ENCODE measurements around the gene C1orf21. TPM values are rescaled to one million over a fixed set of nuclear protein-coding genes. Genes with fewer than 3 reads are reported as not detected.

C1orf21 gene
- polyA plus RNA-seq, 1 of the 3 experiments (the other 2 are of a cell fraction), result 4.8 TPM

DNA sequence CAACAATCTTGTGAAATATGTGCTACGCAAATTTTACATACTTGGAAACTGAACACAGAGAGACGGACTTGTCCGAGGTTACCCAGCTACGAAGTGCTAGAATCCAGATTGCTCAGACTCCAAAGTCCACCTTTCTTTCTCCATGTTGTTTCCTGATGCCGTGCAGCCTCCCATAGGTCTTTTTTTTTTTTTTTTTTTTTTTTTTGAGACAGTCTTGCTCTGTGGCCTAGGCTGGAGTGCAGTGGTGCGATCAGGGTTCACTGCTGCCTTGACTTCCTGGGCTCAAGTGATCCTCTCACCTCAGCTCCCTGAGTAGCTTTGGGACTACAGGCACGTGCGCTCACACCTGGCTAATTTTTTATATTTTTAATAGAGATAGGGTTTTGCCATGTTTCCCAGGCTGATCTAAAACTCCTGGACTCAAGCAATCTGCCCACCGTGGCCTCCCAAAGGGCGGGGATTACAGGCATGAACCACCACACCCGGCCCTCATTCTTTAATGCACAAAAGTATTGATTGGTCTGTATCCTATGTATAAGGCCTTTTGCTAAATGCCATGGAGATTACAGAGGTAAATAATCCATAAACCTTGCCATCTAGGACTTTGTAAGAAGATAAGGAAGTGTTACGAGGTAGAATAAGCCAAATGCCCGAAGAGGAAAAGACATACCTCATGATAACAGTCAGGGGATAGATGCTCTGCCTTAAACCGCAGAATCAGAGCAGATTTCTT, 92.8 kb downstream of the C1orf21 start:
- H3K36me3 ChIP-seq (replicated peaks in 1 of 2; ENCODE audit: control insufficient read depth in 1 of 2, insufficient read depth in 2 of 2, low read length in 1 of 2), result peaks cover 0 to 14% of the 10 kb centered on the region in 2 experiments
- 91% methylated on average over 14 of the region's 14 CpGs for WGBS (ENCODE audit: low lambda C conversion rate)
- no peaks in the 10 kb centered on the region for H3K9me2 ChIP-seq
- H3K27me3 ChIP-seq (ENCODE audit: insufficient read depth), result no peaks in the 10 kb centered on the region
- no peaks in the 10 kb centered on the region; the same call in 1 of the 2 replicates for H3K79me2 ChIP-seq (ENCODE audit: insufficient read depth)
- no peak overlapping the region for H3K4me2 ChIP-seq
- DNase-seq, result no peak
- CTCF ChIA-PET, result interaction anchor here (0.8 to 1.2 kb wide), 2 partner anchors 10 to 11 kb away, joined by 3 to 4 read pairs; no protein-coding TSS in a partner anchor
- H3K9ac ChIP-seq, result no peak overlapping the region
- no peaks in the 10 kb centered on the region for H3K9me3 ChIP-seq
- H3F3A ChIP-seq (replicated peaks; ENCODE audit: insufficient read depth), result no peaks in the 10 kb centered on the region
- H2AFZ ChIP-seq (ENCODE audit: low read depth), result no peak overlapping the region
- H4K20me1 ChIP-seq (ENCODE audit: insufficient read depth), result no peaks in the 10 kb centered on the region
- no peak overlapping the region for H3K27ac ChIP-seq (ENCODE audit: low read depth in 2 of 2, low read length in 1 of 2)
- H3K4me1 ChIP-seq (ENCODE audit: control insufficient read depth in 1 of 2, insufficient read depth in 2 of 2, low read depth in 1 of 2, low read length in 1 of 2), result peaks cover 12 to 28% of the 10 kb centered on the region in 2 experiments; a peak in 3 of 4 replicates
- H3K4me3 ChIP-seq (ENCODE audit: low read depth in 2 of 2, low read length in 1 of 2), result no peak overlapping the region
- POLR2A ChIA-PET, result no interaction called here
- no peak for TF ChIP-seq JUND (IDR thresholded peaks at IDR 0.05)
- TF ChIP-seq EP300 (IDR thresholded peaks at IDR 0.05; ENCODE audit: borderline replicate concordance in 1 of 2, low read depth in 1 of 2, low read length in 1 of 2), result no peak
- TF ChIP-seq, protein P1, sequence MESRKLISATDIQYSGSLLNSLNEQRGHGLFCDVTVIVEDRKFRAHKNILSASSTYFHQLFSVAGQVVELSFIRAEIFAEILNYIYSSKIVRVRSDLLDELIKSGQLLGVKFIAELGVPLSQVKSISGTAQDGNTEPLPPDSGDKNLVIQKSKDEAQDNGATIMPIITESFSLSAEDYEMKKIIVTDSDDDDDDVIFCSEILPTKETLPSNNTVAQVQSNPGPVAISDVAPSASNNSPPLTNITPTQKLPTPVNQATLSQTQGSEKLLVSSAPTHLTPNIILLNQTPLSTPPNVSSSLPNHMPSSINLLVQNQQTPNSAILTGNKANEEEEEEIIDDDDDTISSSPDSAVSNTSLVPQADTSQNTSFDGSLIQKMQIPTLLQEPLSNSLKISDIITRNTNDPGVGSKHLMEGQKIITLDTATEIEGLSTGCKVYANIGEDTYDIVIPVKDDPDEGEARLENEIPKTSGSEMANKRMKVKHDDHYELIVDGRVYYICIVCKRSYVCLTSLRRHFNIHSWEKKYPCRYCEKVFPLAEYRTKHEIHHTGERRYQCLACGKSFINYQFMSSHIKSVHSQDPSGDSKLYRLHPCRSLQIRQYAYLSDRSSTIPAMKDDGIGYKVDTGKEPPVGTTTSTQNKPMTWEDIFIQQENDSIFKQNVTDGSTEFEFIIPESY (IDR thresholded peaks at IDR 0.05; ENCODE audit: borderline replicate concordance, low read depth), result no peak
- TF ChIP-seq GABPA (IDR thresholded peaks at IDR 0.05; ENCODE audit: low read depth), result no peak
- TF ChIP-seq RCOR1 (IDR thresholded peaks at IDR 0.05; ENCODE audit: low read length), result no peak
- TF ChIP-seq IRF3 (IDR thresholded peaks at IDR 0.05; ENCODE audit: low read depth, low read length), result no peak
- TF ChIP-seq, protein P2, sequence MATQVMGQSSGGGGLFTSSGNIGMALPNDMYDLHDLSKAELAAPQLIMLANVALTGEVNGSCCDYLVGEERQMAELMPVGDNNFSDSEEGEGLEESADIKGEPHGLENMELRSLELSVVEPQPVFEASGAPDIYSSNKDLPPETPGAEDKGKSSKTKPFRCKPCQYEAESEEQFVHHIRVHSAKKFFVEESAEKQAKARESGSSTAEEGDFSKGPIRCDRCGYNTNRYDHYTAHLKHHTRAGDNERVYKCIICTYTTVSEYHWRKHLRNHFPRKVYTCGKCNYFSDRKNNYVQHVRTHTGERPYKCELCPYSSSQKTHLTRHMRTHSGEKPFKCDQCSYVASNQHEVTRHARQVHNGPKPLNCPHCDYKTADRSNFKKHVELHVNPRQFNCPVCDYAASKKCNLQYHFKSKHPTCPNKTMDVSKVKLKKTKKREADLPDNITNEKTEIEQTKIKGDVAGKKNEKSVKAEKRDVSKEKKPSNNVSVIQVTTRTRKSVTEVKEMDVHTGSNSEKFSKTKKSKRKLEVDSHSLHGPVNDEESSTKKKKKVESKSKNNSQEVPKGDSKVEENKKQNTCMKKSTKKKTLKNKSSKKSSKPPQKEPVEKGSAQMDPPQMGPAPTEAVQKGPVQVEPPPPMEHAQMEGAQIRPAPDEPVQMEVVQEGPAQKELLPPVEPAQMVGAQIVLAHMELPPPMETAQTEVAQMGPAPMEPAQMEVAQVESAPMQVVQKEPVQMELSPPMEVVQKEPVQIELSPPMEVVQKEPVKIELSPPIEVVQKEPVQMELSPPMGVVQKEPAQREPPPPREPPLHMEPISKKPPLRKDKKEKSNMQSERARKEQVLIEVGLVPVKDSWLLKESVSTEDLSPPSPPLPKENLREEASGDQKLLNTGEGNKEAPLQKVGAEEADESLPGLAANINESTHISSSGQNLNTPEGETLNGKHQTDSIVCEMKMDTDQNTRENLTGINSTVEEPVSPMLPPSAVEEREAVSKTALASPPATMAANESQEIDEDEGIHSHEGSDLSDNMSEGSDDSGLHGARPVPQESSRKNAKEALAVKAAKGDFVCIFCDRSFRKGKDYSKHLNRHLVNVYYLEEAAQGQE (IDR thresholded peaks at IDR 0.05; ENCODE audit: low read depth, low read length), result no peak
- no peak for TF ChIP-seq RFX5 (IDR thresholded peaks at IDR 0.05; ENCODE audit: low read length)
- TF ChIP-seq, protein P3, sequence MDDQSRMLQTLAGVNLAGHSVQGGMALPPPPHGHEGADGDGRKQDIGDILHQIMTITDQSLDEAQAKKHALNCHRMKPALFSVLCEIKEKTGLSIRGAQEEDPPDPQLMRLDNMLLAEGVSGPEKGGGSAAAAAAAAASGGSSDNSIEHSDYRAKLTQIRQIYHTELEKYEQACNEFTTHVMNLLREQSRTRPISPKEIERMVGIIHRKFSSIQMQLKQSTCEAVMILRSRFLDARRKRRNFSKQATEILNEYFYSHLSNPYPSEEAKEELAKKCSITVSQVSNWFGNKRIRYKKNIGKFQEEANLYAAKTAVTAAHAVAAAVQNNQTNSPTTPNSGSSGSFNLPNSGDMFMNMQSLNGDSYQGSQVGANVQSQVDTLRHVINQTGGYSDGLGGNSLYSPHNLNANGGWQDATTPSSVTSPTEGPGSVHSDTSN (IDR thresholded peaks at IDR 0.05), result no peak
- TF ChIP-seq RXRA (IDR thresholded peaks at IDR 0.05; ENCODE audit: borderline replicate concordance, low read depth), result no peak
- TF ChIP-seq USF2 (IDR thresholded peaks at IDR 0.05; ENCODE audit: borderline replicate concordance, low read depth, low read length), result no peak
- no peak for TF ChIP-seq CHD2 (IDR thresholded peaks at IDR 0.05; ENCODE audit: low read length, partially characterized antibody)
- no peak for TF ChIP-seq ELF1 (IDR thresholded peaks at IDR 0.05)
- no peak for TF ChIP-seq NRF1 (IDR thresholded peaks at IDR 0.05; ENCODE audit: low read depth, low read length)

Data from SK-N-SH (cell line).